ENCODE results near the gene ANKLE2.
"Not testable (repeated sequence)": the region's sequence is repeated elsewhere in the genome, so short reads cannot be mapped to it uniquely, and the experiment has no call there.

DNA sequence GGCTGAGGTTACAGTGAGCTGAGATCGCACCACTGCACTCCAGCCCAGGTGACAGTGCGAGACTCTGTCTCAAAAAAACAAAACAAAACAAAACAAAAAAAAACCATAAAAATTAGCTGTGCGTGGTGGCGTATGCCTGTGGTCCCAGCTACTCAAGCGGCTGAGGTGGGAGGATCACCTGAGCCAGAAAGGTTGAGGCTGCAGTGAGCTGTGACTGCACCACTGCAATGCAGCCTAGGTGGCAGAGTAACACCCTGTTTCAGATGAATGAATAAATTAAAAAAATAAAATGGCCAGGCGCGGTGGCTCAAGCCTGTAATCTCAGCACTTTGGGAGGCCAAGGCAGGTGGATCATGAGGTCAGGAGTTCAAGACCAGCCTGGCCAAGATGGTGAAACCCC is 8.0 kb downstream of the ANKLE2 start:
- TF ChIP-seq, protein P1, sequence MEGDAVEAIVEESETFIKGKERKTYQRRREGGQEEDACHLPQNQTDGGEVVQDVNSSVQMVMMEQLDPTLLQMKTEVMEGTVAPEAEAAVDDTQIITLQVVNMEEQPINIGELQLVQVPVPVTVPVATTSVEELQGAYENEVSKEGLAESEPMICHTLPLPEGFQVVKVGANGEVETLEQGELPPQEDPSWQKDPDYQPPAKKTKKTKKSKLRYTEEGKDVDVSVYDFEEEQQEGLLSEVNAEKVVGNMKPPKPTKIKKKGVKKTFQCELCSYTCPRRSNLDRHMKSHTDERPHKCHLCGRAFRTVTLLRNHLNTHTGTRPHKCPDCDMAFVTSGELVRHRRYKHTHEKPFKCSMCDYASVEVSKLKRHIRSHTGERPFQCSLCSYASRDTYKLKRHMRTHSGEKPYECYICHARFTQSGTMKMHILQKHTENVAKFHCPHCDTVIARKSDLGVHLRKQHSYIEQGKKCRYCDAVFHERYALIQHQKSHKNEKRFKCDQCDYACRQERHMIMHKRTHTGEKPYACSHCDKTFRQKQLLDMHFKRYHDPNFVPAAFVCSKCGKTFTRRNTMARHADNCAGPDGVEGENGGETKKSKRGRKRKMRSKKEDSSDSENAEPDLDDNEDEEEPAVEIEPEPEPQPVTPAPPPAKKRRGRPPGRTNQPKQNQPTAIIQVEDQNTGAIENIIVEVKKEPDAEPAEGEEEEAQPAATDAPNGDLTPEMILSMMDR (IDR thresholded peaks at IDR 0.05) = not testable (repeated sequence)
- TF ChIP-seq POLR2A (IDR thresholded peaks at IDR 0.05) = not testable (repeated sequence)
